Measurements from ENCODE around the gene TENM4.

Gene TENM4

DNA sequence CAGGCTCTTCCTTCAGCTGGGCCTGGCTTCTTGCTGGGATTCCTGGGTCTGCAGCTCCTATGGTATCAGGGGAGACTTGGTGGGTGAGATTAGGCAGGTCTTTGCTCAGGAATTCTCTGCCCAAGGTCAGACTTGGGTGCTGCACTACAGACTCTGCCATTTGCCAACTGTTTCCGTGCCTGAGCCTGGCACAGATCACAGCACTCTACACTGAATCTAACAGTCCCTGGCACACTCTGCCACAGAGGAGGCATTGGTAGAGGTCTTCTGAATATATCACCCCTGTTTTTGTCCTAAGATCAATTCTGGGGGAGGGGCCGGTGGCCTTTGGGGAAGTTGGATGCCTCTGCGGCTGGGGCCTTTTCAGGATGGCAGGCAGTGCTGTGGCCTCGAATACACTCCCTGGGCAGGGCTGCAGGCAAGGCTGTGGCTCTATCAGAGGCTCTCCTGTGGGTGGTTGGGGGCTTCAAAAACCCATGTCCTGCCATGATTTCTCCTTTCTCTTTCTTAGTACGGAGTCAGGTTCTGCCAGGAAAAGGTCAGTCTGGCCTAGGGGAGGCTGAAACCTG, 751.2 kb downstream of the TENM4 start:
- DNase-seq (ENCODE audit: low read depth) = no peak
- TF ChIP-seq, protein P1, sequence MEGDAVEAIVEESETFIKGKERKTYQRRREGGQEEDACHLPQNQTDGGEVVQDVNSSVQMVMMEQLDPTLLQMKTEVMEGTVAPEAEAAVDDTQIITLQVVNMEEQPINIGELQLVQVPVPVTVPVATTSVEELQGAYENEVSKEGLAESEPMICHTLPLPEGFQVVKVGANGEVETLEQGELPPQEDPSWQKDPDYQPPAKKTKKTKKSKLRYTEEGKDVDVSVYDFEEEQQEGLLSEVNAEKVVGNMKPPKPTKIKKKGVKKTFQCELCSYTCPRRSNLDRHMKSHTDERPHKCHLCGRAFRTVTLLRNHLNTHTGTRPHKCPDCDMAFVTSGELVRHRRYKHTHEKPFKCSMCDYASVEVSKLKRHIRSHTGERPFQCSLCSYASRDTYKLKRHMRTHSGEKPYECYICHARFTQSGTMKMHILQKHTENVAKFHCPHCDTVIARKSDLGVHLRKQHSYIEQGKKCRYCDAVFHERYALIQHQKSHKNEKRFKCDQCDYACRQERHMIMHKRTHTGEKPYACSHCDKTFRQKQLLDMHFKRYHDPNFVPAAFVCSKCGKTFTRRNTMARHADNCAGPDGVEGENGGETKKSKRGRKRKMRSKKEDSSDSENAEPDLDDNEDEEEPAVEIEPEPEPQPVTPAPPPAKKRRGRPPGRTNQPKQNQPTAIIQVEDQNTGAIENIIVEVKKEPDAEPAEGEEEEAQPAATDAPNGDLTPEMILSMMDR (conservative IDR thresholded peaks at IDR 0.05; ENCODE audit: low read length) = no peak
- H3K4me3 ChIP-seq (ENCODE audit: low read length) = no peak overlapping the region

DNA sequence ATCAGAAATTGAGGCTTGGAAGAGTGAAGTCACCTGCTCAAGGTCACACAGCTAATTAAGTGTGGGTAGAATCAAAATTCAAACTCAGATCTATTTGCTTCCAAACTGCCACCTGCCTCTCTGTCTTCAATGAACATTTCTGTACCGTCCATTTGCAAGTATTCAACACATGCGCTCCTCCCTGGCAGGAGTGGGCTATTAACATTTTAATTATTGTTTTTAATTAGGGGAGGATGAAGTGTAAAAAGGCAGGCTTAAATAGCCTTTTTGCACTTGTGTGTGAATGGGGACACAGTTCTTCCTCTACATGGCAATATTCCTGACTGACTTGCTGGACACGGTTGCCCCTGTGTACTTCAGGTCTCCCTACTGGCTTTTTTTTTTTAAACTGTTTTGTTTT, 751.7 kb downstream of the TENM4 start:
- no peak for DNase-seq (ENCODE audit: low read depth)
- H3K4me3 ChIP-seq (ENCODE audit: low read length) = no peak overlapping the region
- TF ChIP-seq, protein P1 (conservative IDR thresholded peaks at IDR 0.05; ENCODE audit: low read length) = no peak

DNA sequence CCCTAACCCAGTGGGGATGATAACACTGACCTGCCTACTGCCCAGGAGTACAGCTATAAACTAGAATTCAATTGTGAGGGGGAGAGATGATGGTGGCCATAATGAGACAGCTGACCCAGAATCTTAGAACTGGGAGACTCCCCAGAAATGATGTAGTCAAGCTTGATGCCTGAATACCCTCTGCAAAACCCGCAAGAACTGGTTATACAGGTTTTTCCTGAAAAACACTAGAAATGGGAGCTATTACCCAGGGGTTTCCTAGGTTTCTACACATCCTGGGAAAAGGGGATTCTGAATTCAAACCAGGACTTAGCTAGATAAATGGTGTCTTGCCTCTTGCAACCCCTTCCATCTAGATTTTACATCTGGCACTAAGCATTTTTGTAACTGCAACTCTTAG, 752.4 kb downstream of the TENM4 start:
- no peak overlapping the region for H3K4me3 ChIP-seq (ENCODE audit: low read length)
- TF ChIP-seq, protein P1 (conservative IDR thresholded peaks at IDR 0.05; ENCODE audit: low read length) = no peak
- DNase-seq (ENCODE audit: low read depth) = no peak

DNA sequence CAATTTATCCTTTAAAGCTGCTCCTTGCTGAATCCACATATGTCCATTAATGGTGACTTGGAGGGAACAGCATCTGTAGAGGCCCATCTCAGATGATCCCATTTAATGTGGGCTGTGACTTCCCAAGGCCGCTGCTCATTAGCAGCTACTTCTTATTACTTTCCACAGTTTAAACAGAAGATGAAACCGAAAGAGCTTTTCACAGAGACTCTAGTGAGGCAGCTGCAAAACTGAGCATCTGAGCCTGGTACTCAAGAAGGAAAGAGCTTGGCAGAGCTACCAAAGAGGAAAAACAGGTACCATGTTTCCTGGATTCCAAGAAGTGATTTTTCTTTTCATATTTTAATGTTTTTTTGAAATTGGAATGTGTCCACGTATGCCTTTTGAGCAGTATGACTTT, 755.7 kb downstream of the TENM4 start:
- TF ChIP-seq, protein P1 (conservative IDR thresholded peaks at IDR 0.05; ENCODE audit: low read length) = no peak
- no peak for DNase-seq (ENCODE audit: low read depth)
- no peak overlapping the region for H3K4me3 ChIP-seq (ENCODE audit: low read length)

DNA sequence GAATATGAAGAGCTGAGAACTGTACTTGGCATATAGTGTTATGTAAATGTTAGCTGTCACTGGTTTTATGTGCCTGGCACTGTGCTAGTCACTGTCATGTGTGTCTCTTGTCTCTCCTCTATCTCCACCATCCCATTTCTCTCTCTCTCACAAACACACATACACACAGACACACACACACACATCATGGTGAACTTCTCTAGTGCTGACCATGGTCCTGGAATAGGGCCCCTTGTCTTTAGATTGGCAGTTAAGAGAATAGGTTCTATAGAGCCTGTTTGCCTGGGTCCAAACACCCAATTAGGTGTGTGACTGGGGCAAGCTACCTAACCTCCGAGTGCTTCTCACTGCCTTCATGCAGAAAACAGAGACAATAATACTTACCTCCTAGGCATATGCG, 756.5 kb downstream of the TENM4 start:
- TF ChIP-seq, protein P1 (conservative IDR thresholded peaks at IDR 0.05; ENCODE audit: low read length) = no peak
- DNase-seq (ENCODE audit: low read depth) = no peak
- H3K4me3 ChIP-seq (ENCODE audit: low read length) = no peak overlapping the region

DNA sequence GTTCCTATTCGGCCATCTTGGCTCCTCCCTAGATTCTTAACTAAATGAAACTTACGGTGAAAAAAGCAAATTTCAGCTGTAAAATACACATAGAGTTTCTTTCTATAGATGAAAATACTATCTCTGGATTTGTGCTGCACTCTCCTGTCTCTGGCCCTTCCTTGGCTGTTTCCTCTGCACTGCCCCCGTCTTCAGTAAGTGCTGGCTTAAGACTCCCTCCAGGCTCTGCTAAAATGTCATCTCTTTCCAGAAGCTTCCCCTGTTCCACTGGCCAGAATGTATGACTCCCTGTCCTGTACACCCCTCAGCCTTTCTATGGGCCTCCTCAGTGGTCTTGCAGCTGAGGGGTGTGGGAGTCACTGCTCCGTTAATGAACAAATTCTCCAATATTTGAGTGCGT, 757.1 kb downstream of the TENM4 start:
- TF ChIP-seq, protein P1 (conservative IDR thresholded peaks at IDR 0.05; ENCODE audit: low read length) = no peak
- no peak overlapping the region for H3K4me3 ChIP-seq (ENCODE audit: low read length)
- no peak for DNase-seq (ENCODE audit: low read depth)

DNA sequence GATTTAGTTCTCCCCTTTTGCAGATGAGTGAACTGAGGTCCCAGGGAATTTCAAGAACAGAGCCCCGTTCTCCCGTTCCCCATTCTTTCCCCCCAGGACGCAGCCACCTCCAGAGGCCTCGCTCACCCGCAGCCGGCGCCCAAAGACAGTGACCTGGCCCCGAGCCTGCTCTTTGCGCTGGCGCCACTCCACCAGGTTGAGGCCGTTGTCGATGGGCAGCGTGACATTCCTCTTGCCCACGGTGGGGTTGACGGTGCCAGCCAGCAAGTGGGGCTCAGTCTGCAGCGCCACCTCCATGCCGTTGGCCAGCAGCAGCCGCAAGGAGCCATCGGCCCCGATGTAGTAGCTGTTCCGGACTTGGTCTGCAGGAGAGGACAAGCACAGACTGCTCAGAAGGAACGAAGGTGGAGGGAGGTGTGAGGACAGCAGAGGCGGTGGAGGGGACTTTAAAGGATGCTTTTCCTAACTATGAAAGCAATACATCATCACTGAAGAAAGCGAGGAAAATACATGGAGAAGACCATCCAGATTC, 764.7 kb downstream of the TENM4 start:
- TF ChIP-seq, protein P1 (conservative IDR thresholded peaks at IDR 0.05; ENCODE audit: low read length) = no peak
- H3K4me3 ChIP-seq (ENCODE audit: low read length) = no peak overlapping the region
- DNase-seq (ENCODE audit: low read depth) = no peak

All from AG10803 (cell line).